Hepatocyte (in vitro differentiated cells): Measurements from ENCODE around the gene CRKL. TPM values are rescaled to one million over a fixed set of nuclear protein-coding genes. Genes with fewer than 3 reads are reported as not detected.

Experiments
- DNase-seq: peaks from one replicate; pipeline ENCODE4 v3.0.0-alpha.2; 2016; ENCODE audit warnings: low spot score
- H2AFZ ChIP-seq: fragments of 200-600 bp; sonication (generic); 2 replicates; pipeline ENCODE4 v1.6.0; 2016; ENCODE audit warnings: antibody characterized with exemption, mild to moderate bottlenecking
- H3K27ac ChIP-seq: fragments of 200-600 bp; sonication (generic); 2 replicates; pipeline ENCODE4 v1.5.1; 2016; ENCODE audit warnings: mild to moderate bottlenecking
- H3K27me3 ChIP-seq: fragments of 200-600 bp; sonication (generic); 2 replicates; pipeline ENCODE4 v1.6.1; 2016
- H3K36me3 ChIP-seq: fragments of 200-600 bp; sonication (generic); replicated peaks from 2 replicates; pipeline ENCODE4 v1.5.1; 2016; ENCODE audit warnings: low read depth; ENCODE audit not compliant: insufficient read depth
- H3K4me1 ChIP-seq: fragments of 200-600 bp; sonication (generic); 2 replicates; pipeline ENCODE4 v1.5.1; 2016; ENCODE audit warnings: mild to moderate bottlenecking, moderate library complexity; ENCODE audit not compliant: insufficient read depth
- H3K4me2 ChIP-seq: fragments of 200-600 bp; sonication (generic); 2 replicates; pipeline ENCODE4 v1.6.0; 2016
- H3K4me3 ChIP-seq: fragments of 200-600 bp; sonication (generic); 2 replicates; pipeline ENCODE4 v1.5.1; 2016; ENCODE audit warnings: mild to moderate bottlenecking
- H3K79me2 ChIP-seq: fragments of 200-600 bp; sonication (generic); 2 replicates; pipeline ENCODE4 v1.6.0; 2017; ENCODE audit warnings: mild to moderate bottlenecking
- H3K9me2 ChIP-seq: fragments of 200-600 bp; sonication (generic); replicated peaks from 2 replicates; pipeline ENCODE4 v1.6.0; 2017; ENCODE audit warnings: mild to moderate bottlenecking; ENCODE audit not compliant: insufficient read depth
- H3K9me3 ChIP-seq: fragments of 200-600 bp; sonication (generic); 2 replicates; pipeline ENCODE4 v1.5.1; 2016; ENCODE audit warnings: low read depth, mild to moderate bottlenecking
- H4K20me1 ChIP-seq: fragments of 200-600 bp; sonication (generic); 2 replicates; pipeline ENCODE4 v1.6.0; 2016; ENCODE audit warnings: mild to moderate bottlenecking; ENCODE audit not compliant: insufficient read depth, poor library complexity, severe bottlenecking
- CTCF ChIP-seq: fragments of 200-600 bp; sonication (generic); IDR thresholded peaks from 2 replicates; pipeline ENCODE4 v1.5.1; 2016; ENCODE audit warnings: antibody characterized with exemption, mild to moderate bottlenecking; ENCODE audit not compliant: poor library complexity
- EZH2 ChIP-seq: fragments of 200-600 bp; sonication (generic); IDR thresholded peaks from 2 replicates; pipeline ENCODE4 v1.6.1; 2016; ENCODE audit warnings: antibody characterized with exemption, mild to moderate bottlenecking, borderline replicate concordance
- EZH2phosphoT487 ChIP-seq: fragments of 200-600 bp; sonication (generic); IDR thresholded peaks from one replicate; pipeline ENCODE4 v1.6.1; 2018; ENCODE audit warnings: antibody characterized with exemption, mild to moderate bottlenecking, low read depth, moderate library complexity; ENCODE audit not compliant: unreplicated experiment, severe bottlenecking
- WGBS: methylation state at CpG from one replicate; pipeline ENCODE4 v1.1.6; 2016; ENCODE audit warnings: low lambda C conversion rate; ENCODE audit errors: missing lambda C conversion rate; 5-methylcytosine and 5-hydroxymethylcytosine counted together
- polyA plus RNA-seq: library from polyadenylated mRNA; unstranded; fragments of >200 nt; fragmentation: Nextera tagmentation; extraction: Ambion mirVana; gene quantifications from 2 replicates; pipeline ENCODE4 v1.2.1, GENCODE V29; 2016
- total RNA-seq: library from RNA; depleted of rRNA; stranded (reverse); fragments of >200 nt; gene quantifications from 2 replicates; pipeline ENCODE4 v1.2.3, GENCODE V29; 2014

The CRKL gene
- total and polyA plus RNA-seq, 2 experiments from 2014 or later: 31.8 to 49.2 TPM

DNA sequence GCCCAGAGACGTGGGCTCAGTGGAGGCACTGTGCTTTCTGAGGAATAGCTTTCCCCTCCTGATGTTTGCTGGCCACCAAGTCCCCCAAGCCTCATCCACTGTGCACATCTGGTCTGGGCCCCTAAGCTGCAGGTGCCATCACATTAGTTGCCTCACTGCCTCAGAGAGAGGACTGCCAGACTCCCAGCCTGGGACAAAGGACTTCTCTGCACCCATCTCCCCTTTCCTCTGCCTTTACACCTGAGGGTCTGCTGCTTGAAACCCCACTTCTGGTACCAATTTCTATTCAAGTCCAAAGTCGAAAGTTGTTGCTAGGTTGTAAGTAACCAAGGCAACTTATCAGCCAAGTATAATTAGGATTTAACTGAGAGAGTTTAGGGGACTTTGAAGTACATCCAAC lies 61.2 kb downstream of the CRKL start:
- Histone ChIP-seq H4K20me1 (no peaks in the 10 kb centered on the region), H3K9me3 (no peaks in the 10 kb centered on the region), H3K4me1 (peaks cover 22% of the 10 kb centered on the region), H3K36me3 (no peaks in the 10 kb centered on the region), H3K4me3 (no peak overlapping the region), H3K79me2 (peaks cover 16% of the 10 kb centered on the region), H2AFZ (no peak overlapping the region), H3K27ac (no peak overlapping the region), H3K4me2 (no peak overlapping the region), H3K27me3 (no peaks in the 10 kb centered on the region), H3K9me2 (no peaks in the 10 kb centered on the region)
- no peak for DNase-seq
- TF ChIP-seq CTCF: no peak
- 97% methylated on average over 2 of the region's 2 CpGs for WGBS

DNA sequence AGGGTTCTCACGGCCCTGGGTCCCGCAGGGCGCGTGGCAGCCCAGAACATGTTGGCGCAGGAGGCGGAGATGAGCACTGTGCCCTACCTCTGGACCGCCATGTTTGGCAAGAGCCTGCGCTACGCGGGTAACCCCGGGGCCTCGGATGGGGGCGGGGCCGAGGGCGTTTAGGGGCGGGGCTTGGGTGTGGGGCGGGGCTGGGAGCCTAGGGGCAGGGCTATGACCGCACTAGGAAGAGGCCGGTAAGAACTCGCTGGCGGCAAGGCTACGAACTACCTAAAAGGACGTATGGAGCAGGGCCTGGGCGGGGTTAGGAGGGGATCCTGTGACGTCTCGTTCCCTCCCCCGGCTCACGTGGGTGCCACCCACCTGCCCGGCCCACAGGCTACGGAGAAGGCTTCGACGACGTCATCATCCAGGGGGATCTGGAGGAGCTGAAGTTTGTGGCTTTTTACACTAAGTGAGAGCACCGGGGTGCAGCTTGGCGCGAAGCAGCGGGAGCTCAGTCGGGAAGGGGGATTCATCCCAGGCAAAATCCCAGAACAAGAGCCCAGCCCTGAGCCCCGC lies 62.1 kb downstream of the CRKL start:
- H3K9me3 ChIP-seq: no peaks in the 10 kb centered on the region
- H3K4me1 ChIP-seq: peaks cover 23% of the 10 kb centered on the region
- H3K4me3 ChIP-seq: no peak overlapping the region
- no peaks in the 10 kb centered on the region for H3K27me3 ChIP-seq
- peak; percentile 91 for DNase-seq
- H2AFZ ChIP-seq: no peak overlapping the region
- H3K79me2 ChIP-seq: peaks cover 18% of the 10 kb centered on the region
- no peak for TF ChIP-seq CTCF
- TF ChIP-seq EZH2phosphoT487: no peak
- no peak for TF ChIP-seq EZH2
- no peaks in the 10 kb centered on the region for H3K9me2 ChIP-seq
- WGBS: 19% methylated on average over 35 of the region's 39 CpGs
- peak overlapping the region; percentile 57 for H3K4me2 ChIP-seq
- no peaks in the 10 kb centered on the region for H4K20me1 ChIP-seq
- H3K36me3 ChIP-seq: no peaks in the 10 kb centered on the region
- H3K27ac ChIP-seq: no peak overlapping the region

DNA sequence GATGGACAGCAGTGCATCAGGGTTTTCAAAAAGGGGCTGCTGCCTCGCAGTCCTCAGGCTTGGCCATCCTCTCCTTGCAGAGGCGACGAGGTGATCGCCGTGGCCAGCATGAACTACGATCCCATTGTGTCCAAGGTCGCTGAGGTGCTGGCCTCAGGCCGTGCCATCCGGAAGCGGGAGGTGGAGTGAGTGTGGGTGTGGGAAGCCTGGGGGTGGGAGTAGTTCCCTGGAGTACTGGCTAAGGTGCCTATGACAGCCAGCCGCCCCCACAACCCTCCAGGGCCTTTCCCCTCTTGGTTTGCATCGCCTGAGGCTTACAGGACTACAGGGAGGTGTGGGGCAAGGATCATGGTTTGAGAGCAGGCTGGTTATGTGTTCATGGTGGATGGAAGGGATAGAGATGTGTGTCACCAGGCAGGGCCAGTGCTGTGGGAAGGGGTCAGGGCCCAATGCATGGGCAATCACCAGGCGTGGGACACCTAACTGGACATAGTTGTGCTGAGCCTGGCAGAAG lies 62.8 kb downstream of the CRKL start:
- Histone ChIP-seq H3K36me3 (no peaks in the 10 kb centered on the region), H3K27ac (no peak overlapping the region), H3K79me2 (peaks cover 18% of the 10 kb centered on the region), H3K27me3 (no peaks in the 10 kb centered on the region), H3K9me3 (no peaks in the 10 kb centered on the region), H3K9me2 (no peaks in the 10 kb centered on the region), H2AFZ (no peak overlapping the region), H3K4me1 (peaks cover 23% of the 10 kb centered on the region), H4K20me1 (no peaks in the 10 kb centered on the region), H3K4me3 (no peak overlapping the region), H3K4me2 (peak overlapping the region; percentile 57)
- 56% methylated on average over 13 of the region's 13 CpGs for WGBS
- DNase-seq: no peak
- TF ChIP-seq CTCF: no peak
- TF ChIP-seq EZH2: no peak
- no peak for TF ChIP-seq EZH2phosphoT487

GRCh38 chr22:20980523-20980922 lies 63.3 kb downstream of the CRKL start:
- H3K27me3 ChIP-seq: no peaks in the 10 kb centered on the region
- no peak overlapping the region for H3K4me2 ChIP-seq

More at GRCh38 chr22:20980523-20980922, 63.3 kb downstream of the CRKL start:
- peaks cover 18% of the 10 kb centered on the region for H3K79me2 ChIP-seq
- H4K20me1 ChIP-seq: no peaks in the 10 kb centered on the region
- no peaks in the 10 kb centered on the region for H3K9me3 ChIP-seq
- H3K9me2 ChIP-seq: no peaks in the 10 kb centered on the region
- no peaks in the 10 kb centered on the region for H3K36me3 ChIP-seq
- H3K4me3 ChIP-seq: no peak overlapping the region
- peaks cover 23% of the 10 kb centered on the region for H3K4me1 ChIP-seq
- H3K27ac ChIP-seq: no peak overlapping the region
- H2AFZ ChIP-seq: no peak overlapping the region
- no peak for DNase-seq
- TF ChIP-seq CTCF (no peak), EZH2phosphoT487 (no peak)
- 91% methylated on average over 4 of the region's 4 CpGs for WGBS
